22Rv1 (cell line): ENCODE measurements around the gene MFSD1.

Experiments
- H3K27ac ChIP-seq: fragments of 450-650 bp; 2 replicates; pipeline ENCODE4 v1.5.1; 2017
- CTCF ChIP-seq: fragments of 450-650 bp; IDR thresholded peaks from 2 replicates; pipeline ENCODE4 v1.5.1; 2017; ENCODE audit warnings: mild to moderate bottlenecking
- ZFX ChIP-seq: fragments of 450-650 bp; IDR thresholded peaks from 2 replicates; pipeline ENCODE4 v1.6.1; 2017; ENCODE audit warnings: antibody characterized with exemption, borderline replicate concordance

Gene MFSD1

GRCh38 chr3:158845765-158846350 is 44.0 kb downstream of the MFSD1 start:
- H3K27ac ChIP-seq, result no peak overlapping the region
- peak; percentile 76 for TF ChIP-seq CTCF
- no peak for TF ChIP-seq ZFX

- no peak overlapping the region for H3K27ac ChIP-seq
- no peak for TF ChIP-seq CTCF
- no peak for TF ChIP-seq ZFX
Measured at GRCh38 chr3:158846803-158847451, 45.1 kb downstream of the MFSD1 start.

- H3K27ac ChIP-seq, result no peak overlapping the region
- no peak for TF ChIP-seq ZFX
- no peak for TF ChIP-seq CTCF
Measured at GRCh38 chr3:158847452-158847821, 45.6 kb downstream of the MFSD1 start.

GRCh38 chr3:158847885-158848284 is 46.0 kb downstream of the MFSD1 start:
- H3K27ac ChIP-seq, result no peak overlapping the region
- TF ChIP-seq CTCF (no peak), ZFX (no peak)

GRCh38 chr3:158849757-158850156 is 47.9 kb downstream of the MFSD1 start:
- no peak for TF ChIP-seq CTCF
- no peak for TF ChIP-seq ZFX
- H3K27ac ChIP-seq, result no peak overlapping the region

GRCh38 chr3:158859362-158859761 is 57.5 kb downstream of the MFSD1 start:
- no peak for TF ChIP-seq ZFX
- no peak for TF ChIP-seq CTCF
- no peak overlapping the region for H3K27ac ChIP-seq

- TF ChIP-seq CTCF (no peak), ZFX (no peak)
- no peak overlapping the region for H3K27ac ChIP-seq
Measured at GRCh38 chr3:158863247-158863646, 61.4 kb downstream of the MFSD1 start.
